NCI-H2196 treated with DMSO at 0.1 percent for 48 hours (cell line): ENCODE measurements around the gene CKS1B.
"Not testable (repeated sequence)": the region's sequence is repeated elsewhere in the genome, so short reads cannot be mapped to it uniquely, and the experiment has no call there.

Source experiments
- DNase-seq: peaks from one replicate; lab custom pipeline; 2025; ENCODE audit not compliant: unreplicated experiment; lab: John Stamatoyannopoulos, UW

CKS1B gene

GRCh38 chr1:154983776-154984466 lies 9.4 kb downstream of the CKS1B start:
- no peak for DNase-seq

GRCh38 chr1:154986736-154987135 lies 12.3 kb downstream of the CKS1B start:
- DNase-seq: not testable (repeated sequence)

GRCh38 chr1:154987326-154987725 lies 12.8 kb downstream of the CKS1B start:
- DNase-seq: no peak

- DNase-seq: no peak
Measured at GRCh38 chr1:154988058-154988954, 13.8 kb downstream of the CKS1B start.

- no peak for DNase-seq
Measured at GRCh38 chr1:154989195-154989860, 14.8 kb downstream of the CKS1B start.

- DNase-seq: no peak
Measured at GRCh38 chr1:154990276-154990675, 15.8 kb downstream of the CKS1B start.

GRCh38 chr1:154992721-154993571 lies 18.5 kb downstream of the CKS1B start:
- no peak for DNase-seq

GRCh38 chr1:154993572-154994268 lies 19.2 kb downstream of the CKS1B start, which contains the start of gene LENEP:
TSS of gene LENEP (plus strand) at chr1:154993586. CDS start at chr1:154993608, 22 bp downstream.
- DNase-seq: no peak

GRCh38 chr1:154994269-154994587 lies 19.7 kb downstream of the CKS1B start:
- DNase-seq: no peak

- DNase-seq: no peak
Measured at GRCh38 chr1:154994591-154994990, 20.1 kb downstream of the CKS1B start.

GRCh38 chr1:154995301-154995983 lies 21.0 kb downstream of the CKS1B start:
- not testable (repeated sequence) for DNase-seq

- DNase-seq: no peak
Measured at GRCh38 chr1:154996966-154997701, 22.7 kb downstream of the CKS1B start.

- no peak for DNase-seq
Measured at GRCh38 chr1:154998201-154998780, 23.8 kb downstream of the CKS1B start.

GRCh38 chr1:154998818-154999570 lies 24.5 kb downstream of the CKS1B start:
- DNase-seq: no peak

- DNase-seq: no peak
Measured at GRCh38 chr1:154999571-155000410, 25.3 kb downstream of the CKS1B start.

- DNase-seq: no peak
Measured at GRCh38 chr1:155000411-155000725, 25.9 kb downstream of the CKS1B start.
